ENCODE measurements around the gene ZBTB43.
"Not testable (repeated sequence)": the region's sequence is repeated elsewhere in the genome, so short reads cannot be mapped to it uniquely, and the experiment has no call there.

ZBTB43 gene

GRCh38 chr9:126804696-126805553, at the start of gene ZBTB43:
ZBTB43 (plus strand) TSS chr9:126805040; CDS start chr9:126832510, 27,470 bp downstream.
- peak within 1 kb of the TSS; percentile 93 for H3K4me3 Mint-ChIP-seq
- peak within 1 kb of the TSS; percentile 98 for H3K27ac Mint-ChIP-seq
- peaks cover 8% of the 10 kb centered on the region for H3K36me3 Mint-ChIP-seq (ENCODE audit: low read depth)
- H3K9me3 Mint-ChIP-seq = peaks cover 3% of the 10 kb centered on the region
- H3K4me1 Mint-ChIP-seq = peaks cover 40% of the 10 kb centered on the region
- no peaks in the 10 kb centered on the region for H3K27me3 Mint-ChIP-seq
- peak; percentile 99 for DNase-seq
- peak; percentile 77 for ATAC-seq

GRCh38 chr9:126755317-126755875, 49.4 kb upstream of the ZBTB43 start:
- H3K27me3 Mint-ChIP-seq = peaks cover 2% of the 10 kb centered on the region

GRCh38 chr9:126756238-126756637, 48.6 kb upstream of the ZBTB43 start:
- no peaks in the 10 kb centered on the region for H3K36me3 Mint-ChIP-seq (ENCODE audit: low read depth)

More at GRCh38 chr9:126755317-126755875, 49.4 kb upstream of the ZBTB43 start:
- no peaks in the 10 kb centered on the region for H3K9me3 Mint-ChIP-seq
- DNase-seq (no peak), ATAC-seq (no peak)
- no peak overlapping the region for H3K27ac Mint-ChIP-seq
- H3K4me1 Mint-ChIP-seq = no peaks in the 10 kb centered on the region
- H3K4me3 Mint-ChIP-seq = no peak overlapping the region
- no peaks in the 10 kb centered on the region for H3K36me3 Mint-ChIP-seq (ENCODE audit: low read depth)

GRCh38 chr9:126756876-126757415, 47.9 kb upstream of the ZBTB43 start:
- Mint-ChIP-seq H3K4me1 (no peaks in the 10 kb centered on the region), H3K27ac (no peak overlapping the region), H3K4me3 (no peak overlapping the region), H3K9me3 (no peaks in the 10 kb centered on the region), H3K36me3 (ENCODE audit: low read depth) (no peaks in the 10 kb centered on the region), H3K27me3 (no peaks in the 10 kb centered on the region)
- DNase-seq = no peak
- ATAC-seq = no peak

More at GRCh38 chr9:126756238-126756637, 48.6 kb upstream of the ZBTB43 start:
- no peak for ATAC-seq
- Mint-ChIP-seq H3K4me3 (no peak overlapping the region), H3K4me1 (no peaks in the 10 kb centered on the region), H3K27ac (no peak overlapping the region), H3K27me3 (peaks cover 2% of the 10 kb centered on the region), H3K9me3 (no peaks in the 10 kb centered on the region)
- DNase-seq = no peak

GRCh38 chr9:126758916-126759585, 45.8 kb upstream of the ZBTB43 start:
- Mint-ChIP-seq H3K27ac (no peak overlapping the region), H3K9me3 (no peaks in the 10 kb centered on the region), H3K4me1 (no peaks in the 10 kb centered on the region), H3K27me3 (no peaks in the 10 kb centered on the region), H3K4me3 (no peak overlapping the region), H3K36me3 (ENCODE audit: low read depth) (no peaks in the 10 kb centered on the region)
- DNase-seq (no peak), ATAC-seq (no peak)

- no peaks in the 10 kb centered on the region for H3K4me1 Mint-ChIP-seq
- H3K4me3 Mint-ChIP-seq = no peak overlapping the region
- no peaks in the 10 kb centered on the region for H3K9me3 Mint-ChIP-seq
- no peaks in the 10 kb centered on the region for H3K36me3 Mint-ChIP-seq (ENCODE audit: low read depth)
- H3K27ac Mint-ChIP-seq = no peak overlapping the region
- DNase-seq (no peak), ATAC-seq (no peak)
- no peaks in the 10 kb centered on the region for H3K27me3 Mint-ChIP-seq
Observed at GRCh38 chr9:126761274-126761673, 43.6 kb upstream of the ZBTB43 start.

GRCh38 chr9:126763130-126763764, 41.6 kb upstream of the ZBTB43 start:
- no peaks in the 10 kb centered on the region for H3K36me3 Mint-ChIP-seq (ENCODE audit: low read depth)
- H3K27ac Mint-ChIP-seq = no peak overlapping the region
- DNase-seq (no peak), ATAC-seq (peak; percentile 40)
- H3K27me3 Mint-ChIP-seq = no peaks in the 10 kb centered on the region
- no peak overlapping the region for H3K4me3 Mint-ChIP-seq
- H3K9me3 Mint-ChIP-seq = no peaks in the 10 kb centered on the region
- H3K4me1 Mint-ChIP-seq = no peaks in the 10 kb centered on the region

GRCh38 chr9:126773004-126773607, 31.7 kb upstream of the ZBTB43 start:
- Mint-ChIP-seq H3K36me3 (ENCODE audit: low read depth) (no peaks in the 10 kb centered on the region), H3K4me3 (no peak overlapping the region), H3K27me3 (peaks cover 17% of the 10 kb centered on the region), H3K27ac (no peak overlapping the region), H3K4me1 (peaks cover 2% of the 10 kb centered on the region), H3K9me3 (no peaks in the 10 kb centered on the region)
- no peak for ATAC-seq
- peak; percentile 9 for DNase-seq

GRCh38 chr9:126775926-126776325, 28.9 kb upstream of the ZBTB43 start:
- DNase-seq = no peak
- peak; percentile 72 for ATAC-seq
- H3K9me3 Mint-ChIP-seq = no peaks in the 10 kb centered on the region
- no peak overlapping the region for H3K27ac Mint-ChIP-seq
- no peaks in the 10 kb centered on the region for H3K36me3 Mint-ChIP-seq (ENCODE audit: low read depth)
- peaks cover 2% of the 10 kb centered on the region for H3K4me1 Mint-ChIP-seq
- peaks cover 20% of the 10 kb centered on the region for H3K27me3 Mint-ChIP-seq
- H3K4me3 Mint-ChIP-seq = no peak overlapping the region

GRCh38 chr9:126777733-126778132, 27.1 kb upstream of the ZBTB43 start:
- Mint-ChIP-seq H3K27me3 (peaks cover 22% of the 10 kb centered on the region), H3K27ac (no peak overlapping the region)
- peak; percentile 25 for ATAC-seq

GRCh38 chr9:126778141-126778540, 26.7 kb upstream of the ZBTB43 start:
- Mint-ChIP-seq H3K4me3 (no peak overlapping the region), H3K36me3 (ENCODE audit: low read depth) (no peaks in the 10 kb centered on the region), H3K27me3 (peaks cover 18% of the 10 kb centered on the region), H3K4me1 (peaks cover 4% of the 10 kb centered on the region), H3K27ac (no peak overlapping the region), H3K9me3 (no peaks in the 10 kb centered on the region)
- no peak for DNase-seq
- ATAC-seq = no peak

More at GRCh38 chr9:126777733-126778132, 27.1 kb upstream of the ZBTB43 start:
- Mint-ChIP-seq H3K9me3 (no peaks in the 10 kb centered on the region), H3K36me3 (ENCODE audit: low read depth) (no peaks in the 10 kb centered on the region), H3K4me3 (no peak overlapping the region), H3K4me1 (peaks cover 4% of the 10 kb centered on the region)
- no peak for DNase-seq

GRCh38 chr9:126778696-126779095, 26.1 kb upstream of the ZBTB43 start:
- H3K27ac Mint-ChIP-seq; ATAC-seq; H3K4me3 Mint-ChIP-seq; DNase-seq; H3K9me3 Mint-ChIP-seq; H3K36me3 Mint-ChIP-seq (ENCODE audit: low read depth); H3K4me1 Mint-ChIP-seq: not testable (repeated sequence)
- H3K27me3 Mint-ChIP-seq = peaks cover 15% of the 10 kb centered on the region

GRCh38 chr9:126781186-126782052, 23.4 kb upstream of the ZBTB43 start:
- DNase-seq (peak; percentile 87), ATAC-seq (peak; percentile 72)
- peaks cover 2% of the 10 kb centered on the region for H3K4me1 Mint-ChIP-seq
- H3K4me3 Mint-ChIP-seq = no peak overlapping the region
- H3K27me3 Mint-ChIP-seq = peaks cover 8% of the 10 kb centered on the region
- H3K36me3 Mint-ChIP-seq (ENCODE audit: low read depth) = no peaks in the 10 kb centered on the region
- H3K27ac Mint-ChIP-seq = no peak overlapping the region
- no peaks in the 10 kb centered on the region for H3K9me3 Mint-ChIP-seq

All from activated naive CD8-positive, alpha-beta T cell treated with anti-CD3 and anti-CD28 coated beads, Interleukin-2, amount 50 U/mL, for 24 hours (primary cell).